K562 (cell line): ENCODE data around the gene CD82. TPM values are rescaled to one million over a fixed set of nuclear protein-coding genes. Genes with fewer than 3 reads are reported as not detected.

Source experiments
- EGR1 ChIP-seq: fragments of 450-650 bp; conservative IDR thresholded peaks from 2 replicates; pipeline ENCODE4 v1.6.1; 2017; ENCODE audit warnings: mild to moderate bottlenecking
- FOSL1 ChIP-seq: fragments of 200-800 bp; sonication (Bioruptor generic); conservative IDR thresholded peaks from 2 replicates; pipeline ENCODE4 v1.6.1; 2016; ENCODE audit warnings: missing genetic modification characterization, missing compliant biosample characterization
- NEUROD1 ChIP-seq: fragments of 150-350 bp; IDR thresholded peaks from 2 replicates; pipeline ENCODE4 v1.6.1; 2014; ENCODE audit warnings: borderline replicate concordance, low read length, low read depth; ENCODE audit not compliant: partially characterized antibody
- polyA plus RNA-seq, 8 experiments: library from polyadenylated mRNA; depleted of rRNA in 4 of 8; stranded (reverse) in 5 of 8; unstranded in 3 of 8; fragments of >200 nt; fragmentation: Nextera tagmentation in 2 of 8; fragmentation: Illumina TruSeq in 1 of 8; extraction: Ambion mirVana in 2 of 8; extraction: Trizol in 1 of 8; gene quantifications; 2 replicates each; pipeline versions ENCODE4 v1.2.1 to v1.2.3, GENCODE V29; 2011 to 2014; ENCODE audit warnings: inconsistent platforms in 1 of 8, missing spikeins in 1 of 8
- total RNA-seq, 7 experiments: library from RNA; depleted of rRNA in 6 of 7; stranded (reverse); fragments of >200 nt in 6 of 7; fragmentation: Illumina TruSeq in 2 of 7; extraction: Trizol in 2 of 7; gene quantifications; 2 replicates each; pipeline versions ENCODE4 v1.2.1 to v1.2.3, GENCODE V29; 2011 to 2021; ENCODE audit warnings: low replicate concordance in 1 of 7
- TF ChIP-seq, protein P1 (sequence below): fragments of 450-650 bp; formaldehyde crosslinking; IDR thresholded peaks from 2 replicates; pipeline ENCODE4 v1.4.0; 2020; ENCODE audit warnings: mild to moderate bottlenecking, moderate library complexity
- TF ChIP-seq, protein P2 (sequence below): fragments of 450-650 bp; IDR thresholded peaks from 2 replicates; pipeline ENCODE4 v1.6.1; 2016; ENCODE audit warnings: mild to moderate bottlenecking, moderate library complexity
- TF ChIP-seq, protein P3 (sequence below): sonication (generic); formaldehyde crosslinking; IDR thresholded peaks from 2 replicates; pipeline ENCODE4 v1.8.0; 2022; ENCODE audit warnings: mild to moderate bottlenecking, missing genetic modification reagents
- TF ChIP-seq, protein P4 (sequence below), 3 experiments: fragments of 200-800 bp in 1 of 3; fragments of 250-450 bp in 1 of 3; fragments of 450-650 bp in 1 of 3; sonication (Bioruptor Pico) in 1 of 3; sonication (Bioruptor generic) in 1 of 3; formaldehyde crosslinking in 1 of 3; IDR thresholded peaks; 2 replicates each; pipeline versions ENCODE4 v1.6.1 to v1.8.0; 2016 to 2022; ENCODE audit warnings: mild to moderate bottlenecking in 2 of 3, missing genetic modification characterization in 2 of 3, missing compliant biosample characterization in 1 of 3, moderate library complexity in 1 of 3

The CD82 gene
- total and polyA plus RNA-seq, 9 of the 15 experiments (the other 6 are each of a cell fraction or from before 2014, with no cell fraction given), result 0.27 to 9.4 (median 3.0) TPM

DNA sequence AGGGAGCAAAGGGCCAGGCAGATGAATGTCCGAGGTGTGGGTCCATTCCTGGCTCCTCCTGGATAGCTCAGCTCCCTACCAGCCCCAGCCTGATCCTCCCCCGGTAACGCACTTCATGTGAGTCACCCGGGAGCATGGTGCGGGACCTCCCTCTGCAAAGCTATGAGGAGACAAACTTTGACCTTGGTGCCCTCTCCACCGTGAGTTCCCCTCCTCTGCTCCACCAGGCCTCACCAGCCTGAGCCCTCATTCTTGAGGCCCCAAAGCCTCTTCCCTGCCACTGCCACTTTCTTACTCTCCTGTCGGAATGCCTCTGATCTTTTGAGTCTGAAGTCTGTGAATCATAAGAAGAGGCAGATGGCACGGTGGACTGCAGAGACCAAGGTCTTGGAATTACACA, 37.4 kb upstream of the CD82 start (continued):
- TF ChIP-seq FOSL1 (tag), result peak; percentile 87
- TF ChIP-seq, protein P1, sequence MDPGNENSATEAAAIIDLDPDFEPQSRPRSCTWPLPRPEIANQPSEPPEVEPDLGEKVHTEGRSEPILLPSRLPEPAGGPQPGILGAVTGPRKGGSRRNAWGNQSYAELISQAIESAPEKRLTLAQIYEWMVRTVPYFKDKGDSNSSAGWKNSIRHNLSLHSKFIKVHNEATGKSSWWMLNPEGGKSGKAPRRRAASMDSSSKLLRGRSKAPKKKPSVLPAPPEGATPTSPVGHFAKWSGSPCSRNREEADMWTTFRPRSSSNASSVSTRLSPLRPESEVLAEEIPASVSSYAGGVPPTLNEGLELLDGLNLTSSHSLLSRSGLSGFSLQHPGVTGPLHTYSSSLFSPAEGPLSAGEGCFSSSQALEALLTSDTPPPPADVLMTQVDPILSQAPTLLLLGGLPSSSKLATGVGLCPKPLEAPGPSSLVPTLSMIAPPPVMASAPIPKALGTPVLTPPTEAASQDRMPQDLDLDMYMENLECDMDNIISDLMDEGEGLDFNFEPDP (CRISPR knock-in tag), result no peak
- TF ChIP-seq NEUROD1, result no peak
- TF ChIP-seq, protein P2, sequence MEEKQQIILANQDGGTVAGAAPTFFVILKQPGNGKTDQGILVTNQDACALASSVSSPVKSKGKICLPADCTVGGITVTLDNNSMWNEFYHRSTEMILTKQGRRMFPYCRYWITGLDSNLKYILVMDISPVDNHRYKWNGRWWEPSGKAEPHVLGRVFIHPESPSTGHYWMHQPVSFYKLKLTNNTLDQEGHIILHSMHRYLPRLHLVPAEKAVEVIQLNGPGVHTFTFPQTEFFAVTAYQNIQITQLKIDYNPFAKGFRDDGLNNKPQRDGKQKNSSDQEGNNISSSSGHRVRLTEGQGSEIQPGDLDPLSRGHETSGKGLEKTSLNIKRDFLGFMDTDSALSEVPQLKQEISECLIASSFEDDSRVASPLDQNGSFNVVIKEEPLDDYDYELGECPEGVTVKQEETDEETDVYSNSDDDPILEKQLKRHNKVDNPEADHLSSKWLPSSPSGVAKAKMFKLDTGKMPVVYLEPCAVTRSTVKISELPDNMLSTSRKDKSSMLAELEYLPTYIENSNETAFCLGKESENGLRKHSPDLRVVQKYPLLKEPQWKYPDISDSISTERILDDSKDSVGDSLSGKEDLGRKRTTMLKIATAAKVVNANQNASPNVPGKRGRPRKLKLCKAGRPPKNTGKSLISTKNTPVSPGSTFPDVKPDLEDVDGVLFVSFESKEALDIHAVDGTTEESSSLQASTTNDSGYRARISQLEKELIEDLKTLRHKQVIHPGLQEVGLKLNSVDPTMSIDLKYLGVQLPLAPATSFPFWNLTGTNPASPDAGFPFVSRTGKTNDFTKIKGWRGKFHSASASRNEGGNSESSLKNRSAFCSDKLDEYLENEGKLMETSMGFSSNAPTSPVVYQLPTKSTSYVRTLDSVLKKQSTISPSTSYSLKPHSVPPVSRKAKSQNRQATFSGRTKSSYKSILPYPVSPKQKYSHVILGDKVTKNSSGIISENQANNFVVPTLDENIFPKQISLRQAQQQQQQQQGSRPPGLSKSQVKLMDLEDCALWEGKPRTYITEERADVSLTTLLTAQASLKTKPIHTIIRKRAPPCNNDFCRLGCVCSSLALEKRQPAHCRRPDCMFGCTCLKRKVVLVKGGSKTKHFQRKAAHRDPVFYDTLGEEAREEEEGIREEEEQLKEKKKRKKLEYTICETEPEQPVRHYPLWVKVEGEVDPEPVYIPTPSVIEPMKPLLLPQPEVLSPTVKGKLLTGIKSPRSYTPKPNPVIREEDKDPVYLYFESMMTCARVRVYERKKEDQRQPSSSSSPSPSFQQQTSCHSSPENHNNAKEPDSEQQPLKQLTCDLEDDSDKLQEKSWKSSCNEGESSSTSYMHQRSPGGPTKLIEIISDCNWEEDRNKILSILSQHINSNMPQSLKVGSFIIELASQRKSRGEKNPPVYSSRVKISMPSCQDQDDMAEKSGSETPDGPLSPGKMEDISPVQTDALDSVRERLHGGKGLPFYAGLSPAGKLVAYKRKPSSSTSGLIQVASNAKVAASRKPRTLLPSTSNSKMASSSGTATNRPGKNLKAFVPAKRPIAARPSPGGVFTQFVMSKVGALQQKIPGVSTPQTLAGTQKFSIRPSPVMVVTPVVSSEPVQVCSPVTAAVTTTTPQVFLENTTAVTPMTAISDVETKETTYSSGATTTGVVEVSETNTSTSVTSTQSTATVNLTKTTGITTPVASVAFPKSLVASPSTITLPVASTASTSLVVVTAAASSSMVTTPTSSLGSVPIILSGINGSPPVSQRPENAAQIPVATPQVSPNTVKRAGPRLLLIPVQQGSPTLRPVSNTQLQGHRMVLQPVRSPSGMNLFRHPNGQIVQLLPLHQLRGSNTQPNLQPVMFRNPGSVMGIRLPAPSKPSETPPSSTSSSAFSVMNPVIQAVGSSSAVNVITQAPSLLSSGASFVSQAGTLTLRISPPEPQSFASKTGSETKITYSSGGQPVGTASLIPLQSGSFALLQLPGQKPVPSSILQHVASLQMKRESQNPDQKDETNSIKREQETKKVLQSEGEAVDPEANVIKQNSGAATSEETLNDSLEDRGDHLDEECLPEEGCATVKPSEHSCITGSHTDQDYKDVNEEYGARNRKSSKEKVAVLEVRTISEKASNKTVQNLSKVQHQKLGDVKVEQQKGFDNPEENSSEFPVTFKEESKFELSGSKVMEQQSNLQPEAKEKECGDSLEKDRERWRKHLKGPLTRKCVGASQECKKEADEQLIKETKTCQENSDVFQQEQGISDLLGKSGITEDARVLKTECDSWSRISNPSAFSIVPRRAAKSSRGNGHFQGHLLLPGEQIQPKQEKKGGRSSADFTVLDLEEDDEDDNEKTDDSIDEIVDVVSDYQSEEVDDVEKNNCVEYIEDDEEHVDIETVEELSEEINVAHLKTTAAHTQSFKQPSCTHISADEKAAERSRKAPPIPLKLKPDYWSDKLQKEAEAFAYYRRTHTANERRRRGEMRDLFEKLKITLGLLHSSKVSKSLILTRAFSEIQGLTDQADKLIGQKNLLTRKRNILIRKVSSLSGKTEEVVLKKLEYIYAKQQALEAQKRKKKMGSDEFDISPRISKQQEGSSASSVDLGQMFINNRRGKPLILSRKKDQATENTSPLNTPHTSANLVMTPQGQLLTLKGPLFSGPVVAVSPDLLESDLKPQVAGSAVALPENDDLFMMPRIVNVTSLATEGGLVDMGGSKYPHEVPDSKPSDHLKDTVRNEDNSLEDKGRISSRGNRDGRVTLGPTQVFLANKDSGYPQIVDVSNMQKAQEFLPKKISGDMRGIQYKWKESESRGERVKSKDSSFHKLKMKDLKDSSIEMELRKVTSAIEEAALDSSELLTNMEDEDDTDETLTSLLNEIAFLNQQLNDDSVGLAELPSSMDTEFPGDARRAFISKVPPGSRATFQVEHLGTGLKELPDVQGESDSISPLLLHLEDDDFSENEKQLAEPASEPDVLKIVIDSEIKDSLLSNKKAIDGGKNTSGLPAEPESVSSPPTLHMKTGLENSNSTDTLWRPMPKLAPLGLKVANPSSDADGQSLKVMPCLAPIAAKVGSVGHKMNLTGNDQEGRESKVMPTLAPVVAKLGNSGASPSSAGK, result peak; percentile 53
- TF ChIP-seq, protein P3, sequence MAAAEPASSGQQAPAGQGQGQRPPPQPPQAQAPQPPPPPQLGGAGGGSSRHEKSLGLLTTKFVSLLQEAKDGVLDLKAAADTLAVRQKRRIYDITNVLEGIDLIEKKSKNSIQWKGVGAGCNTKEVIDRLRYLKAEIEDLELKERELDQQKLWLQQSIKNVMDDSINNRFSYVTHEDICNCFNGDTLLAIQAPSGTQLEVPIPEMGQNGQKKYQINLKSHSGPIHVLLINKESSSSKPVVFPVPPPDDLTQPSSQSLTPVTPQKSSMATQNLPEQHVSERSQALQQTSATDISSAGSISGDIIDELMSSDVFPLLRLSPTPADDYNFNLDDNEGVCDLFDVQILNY (CRISPR knock-in tag), result no peak
- TF ChIP-seq, protein P4, sequence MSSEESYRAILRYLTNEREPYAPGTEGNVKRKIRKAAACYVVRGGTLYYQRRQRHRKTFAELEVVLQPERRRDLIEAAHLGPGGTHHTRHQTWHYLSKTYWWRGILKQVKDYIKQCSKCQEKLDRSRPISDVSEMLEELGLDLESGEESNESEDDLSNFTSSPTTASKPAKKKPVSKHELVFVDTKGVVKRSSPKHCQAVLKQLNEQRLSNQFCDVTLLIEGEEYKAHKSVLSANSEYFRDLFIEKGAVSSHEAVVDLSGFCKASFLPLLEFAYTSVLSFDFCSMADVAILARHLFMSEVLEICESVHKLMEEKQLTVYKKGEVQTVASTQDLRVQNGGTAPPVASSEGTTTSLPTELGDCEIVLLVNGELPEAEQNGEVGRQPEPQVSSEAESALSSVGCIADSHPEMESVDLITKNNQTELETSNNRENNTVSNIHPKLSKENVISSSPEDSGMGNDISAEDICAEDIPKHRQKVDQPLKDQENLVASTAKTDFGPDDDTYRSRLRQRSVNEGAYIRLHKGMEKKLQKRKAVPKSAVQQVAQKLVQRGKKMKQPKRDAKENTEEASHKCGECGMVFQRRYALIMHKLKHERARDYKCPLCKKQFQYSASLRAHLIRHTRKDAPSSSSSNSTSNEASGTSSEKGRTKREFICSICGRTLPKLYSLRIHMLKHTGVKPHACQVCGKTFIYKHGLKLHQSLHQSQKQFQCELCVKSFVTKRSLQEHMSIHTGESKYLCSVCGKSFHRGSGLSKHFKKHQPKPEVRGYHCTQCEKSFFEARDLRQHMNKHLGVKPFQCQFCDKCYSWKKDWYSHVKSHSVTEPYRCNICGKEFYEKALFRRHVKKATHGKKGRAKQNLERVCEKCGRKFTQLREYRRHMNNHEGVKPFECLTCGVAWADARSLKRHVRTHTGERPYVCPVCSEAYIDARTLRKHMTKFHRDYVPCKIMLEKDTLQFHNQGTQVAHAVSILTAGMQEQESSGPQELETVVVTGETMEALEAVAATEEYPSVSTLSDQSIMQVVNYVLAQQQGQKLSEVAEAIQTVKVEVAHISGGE (CRISPR knock-in tag; IDR thresholded peaks at IDR 0.05), result 0 out of 6 replicates have a peak, but pooled peaks of 1 of the 3 experiments have one; percentile 6
- peak; percentile 42; the same call in 1 of the 2 replicates for TF ChIP-seq EGR1
